SK-N-SH treated with all-trans-retinoic acid at 6 μM for 48 hours (cell line): Measurements from ENCODE around the gene CCSER1.

Source experiments
- ARNTL ChIP-seq: fragments of 450-650 bp; formaldehyde crosslinking; IDR thresholded peaks from 2 replicates; pipeline ENCODE4 v1.5.0; 2020; ENCODE audit warnings: low read depth, mild to moderate bottlenecking, moderate library complexity, borderline replicate concordance
- CSDC2 ChIP-seq: fragments of 250-450 bp; sonication (Bioruptor Pico); IDR thresholded peaks from 2 replicates; pipeline ENCODE4 v1.5.0; 2020; ENCODE audit warnings: mild to moderate bottlenecking, moderate library complexity
- ESRRG ChIP-seq: fragments of 250-450 bp; sonication (Bioruptor Pico); IDR thresholded peaks from 2 replicates; pipeline ENCODE4 v1.6.1; 2021; ENCODE audit warnings: mild to moderate bottlenecking
- PPARA ChIP-seq: fragments of 250-450 bp; sonication (Bioruptor Pico); IDR thresholded peaks from 2 replicates; pipeline ENCODE4 v1.5.0; 2020; ENCODE audit warnings: mild to moderate bottlenecking, borderline replicate concordance
- RARB ChIP-seq: fragments of 250-450 bp; sonication (Bioruptor Pico); IDR thresholded peaks from 2 replicates; pipeline ENCODE4 v1.8.0; 2021; ENCODE audit warnings: mild to moderate bottlenecking, moderate library complexity
- TCF4 ChIP-seq: fragments of 250-450 bp; sonication (Bioruptor Pico); IDR thresholded peaks from 2 replicates; pipeline ENCODE4 v1.8.0; 2021; ENCODE audit warnings: mild to moderate bottlenecking, moderate library complexity, borderline replicate concordance
- TOX ChIP-seq: fragments of 250-450 bp; sonication (Bioruptor Pico); IDR thresholded peaks from 2 replicates; pipeline ENCODE4 v1.8.0; 2021; ENCODE audit warnings: mild to moderate bottlenecking, moderate library complexity, borderline replicate concordance
- ZC3H10 ChIP-seq: fragments of 250-450 bp; sonication (Bioruptor Pico); IDR thresholded peaks from 2 replicates; pipeline ENCODE4 v1.5.1; 2021; ENCODE audit warnings: mild to moderate bottlenecking, moderate library complexity
- ZFP3 ChIP-seq: fragments of 250-450 bp; sonication (Bioruptor Pico); IDR thresholded peaks from 2 replicates; pipeline ENCODE4 v1.5.0; 2020; ENCODE audit warnings: mild to moderate bottlenecking, moderate library complexity
- ZNF70 ChIP-seq: fragments of 450-650 bp; formaldehyde crosslinking; IDR thresholded peaks from 2 replicates; pipeline ENCODE4 v1.5.0; 2020; ENCODE audit warnings: mild to moderate bottlenecking, moderate library complexity
- TF ChIP-seq, protein P1 (sequence below): fragments of 250-450 bp; sonication (Bioruptor Pico); IDR thresholded peaks from 2 replicates; pipeline ENCODE4 v1.8.0; 2020; ENCODE audit warnings: mild to moderate bottlenecking, moderate library complexity, borderline replicate concordance
- TF ChIP-seq, protein P2 (sequence below): fragments of 250-450 bp; sonication (Bioruptor Pico); IDR thresholded peaks from 2 replicates; pipeline ENCODE4 v1.5.1; 2020; ENCODE audit warnings: low read depth, mild to moderate bottlenecking, moderate library complexity

DNA sequence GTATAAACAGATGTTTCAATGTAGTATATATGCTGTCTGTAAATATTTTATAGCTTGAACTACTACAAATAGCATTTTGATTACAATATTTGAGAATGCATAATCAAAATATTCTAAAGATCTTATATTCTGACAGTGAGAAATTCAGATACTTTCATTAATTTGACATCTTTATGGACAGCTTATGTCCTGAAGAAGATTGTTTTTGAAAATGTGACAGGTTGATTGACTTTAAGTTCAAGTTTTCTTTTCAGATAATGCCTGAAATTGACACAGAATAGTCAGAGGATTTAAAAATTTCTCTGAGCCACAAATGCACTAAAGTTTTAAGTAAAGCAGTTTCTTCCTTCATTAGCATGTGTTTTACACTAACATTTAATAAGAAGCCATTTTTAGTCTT is 799.8 kb downstream of the CCSER1 start:
- TF ChIP-seq PPARA (CRISPR knock-in tag) (no peak), TCF4 (no peak), ESRRG (CRISPR knock-in tag) (no peak), TOX (CRISPR knock-in tag) (no peak), CSDC2 (CRISPR knock-in tag) (no peak), RARB (no peak), ZFP3 (CRISPR knock-in tag) (no peak), ARNTL (CRISPR knock-in tag) (no peak), ZC3H10 (no peak), ZNF70 (no peak)
- TF ChIP-seq, protein P1, sequence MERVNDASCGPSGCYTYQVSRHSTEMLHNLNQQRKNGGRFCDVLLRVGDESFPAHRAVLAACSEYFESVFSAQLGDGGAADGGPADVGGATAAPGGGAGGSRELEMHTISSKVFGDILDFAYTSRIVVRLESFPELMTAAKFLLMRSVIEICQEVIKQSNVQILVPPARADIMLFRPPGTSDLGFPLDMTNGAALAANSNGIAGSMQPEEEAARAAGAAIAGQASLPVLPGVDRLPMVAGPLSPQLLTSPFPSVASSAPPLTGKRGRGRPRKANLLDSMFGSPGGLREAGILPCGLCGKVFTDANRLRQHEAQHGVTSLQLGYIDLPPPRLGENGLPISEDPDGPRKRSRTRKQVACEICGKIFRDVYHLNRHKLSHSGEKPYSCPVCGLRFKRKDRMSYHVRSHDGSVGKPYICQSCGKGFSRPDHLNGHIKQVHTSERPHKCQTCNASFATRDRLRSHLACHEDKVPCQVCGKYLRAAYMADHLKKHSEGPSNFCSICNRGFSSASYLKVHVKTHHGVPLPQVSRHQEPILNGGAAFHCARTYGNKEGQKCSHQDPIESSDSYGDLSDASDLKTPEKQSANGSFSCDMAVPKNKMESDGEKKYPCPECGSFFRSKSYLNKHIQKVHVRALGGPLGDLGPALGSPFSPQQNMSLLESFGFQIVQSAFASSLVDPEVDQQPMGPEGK (CRISPR knock-in tag) = no peak
- TF ChIP-seq, protein P2, sequence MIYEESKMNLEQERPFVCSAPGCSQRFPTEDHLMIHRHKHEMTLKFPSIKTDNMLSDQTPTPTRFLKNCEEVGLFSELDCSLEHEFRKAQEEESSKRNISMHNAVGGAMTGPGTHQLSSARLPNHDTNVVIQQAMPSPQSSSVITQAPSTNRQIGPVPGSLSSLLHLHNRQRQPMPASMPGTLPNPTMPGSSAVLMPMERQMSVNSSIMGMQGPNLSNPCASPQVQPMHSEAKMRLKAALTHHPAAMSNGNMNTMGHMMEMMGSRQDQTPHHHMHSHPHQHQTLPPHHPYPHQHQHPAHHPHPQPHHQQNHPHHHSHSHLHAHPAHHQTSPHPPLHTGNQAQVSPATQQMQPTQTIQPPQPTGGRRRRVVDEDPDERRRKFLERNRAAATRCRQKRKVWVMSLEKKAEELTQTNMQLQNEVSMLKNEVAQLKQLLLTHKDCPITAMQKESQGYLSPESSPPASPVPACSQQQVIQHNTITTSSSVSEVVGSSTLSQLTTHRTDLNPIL = no peak
